SK-N-SH (cell line): Measurements from ENCODE around the gene TMEM245. TPM values are rescaled to one million over a fixed set of nuclear protein-coding genes. Genes with fewer than 3 reads are reported as not detected.
"Not testable (repeated sequence)": the region's sequence is repeated elsewhere in the genome, so short reads cannot be mapped to it uniquely, and the experiment has no call there.

Source experiments
- CTCF ChIA-PET: fragments of 300-600, 350-600 bp; formaldehyde crosslinking; extraction: SDS; loops from one replicate; lab custom pipeline; 2021; lab: Yijun Ruan, JAX
- POLR2A ChIA-PET: fragments of 350-600 bp; sonication (Branson Sonifier 250); formaldehyde crosslinking; extraction: SDS; loops from one replicate; lab custom pipeline; 2020; ENCODE audit warnings: antibody characterized with exemption, inconsistent platforms; lab: Yijun Ruan, JAX
- DNase-seq: peaks from one replicate; pipeline ENCODE4 v3.0.0; 2012
- H2AFZ ChIP-seq: fragments of 200-600 bp; sonication (generic); 2 replicates; pipeline ENCODE4 v1.8.1; 2016; ENCODE audit warnings: antibody characterized with exemption, mild to moderate bottlenecking, low read depth
- H3F3A ChIP-seq: fragments of 200-600 bp; sonication (generic); replicated peaks from 2 replicates; pipeline ENCODE3; 2016; ENCODE audit warnings: antibody characterized with exemption, mild to moderate bottlenecking; ENCODE audit not compliant: insufficient read depth
- H3K27ac ChIP-seq, 2 experiments: fragments of 200-500 bp in 1 of 2; fragments of 200-600 bp in 1 of 2; sonication (Bioruptor generic) in 1 of 2; sonication (generic), shearing (Covaris generic) in 1 of 2; 2 replicates each; pipeline versions ENCODE4 v1.5.1 to v1.6.1; 2014 to 2016; ENCODE audit warnings: low read depth in 2 of 2, inconsistent platforms in 1 of 2, low read length in 1 of 2, mild to moderate bottlenecking in 1 of 2, mixed read lengths in 1 of 2
- H3K27me3 ChIP-seq: fragments of 200-600 bp; sonication (generic), shearing (Covaris generic); 2 replicates; pipeline ENCODE4 v1.6.1; 2016; ENCODE audit warnings: mixed run types; ENCODE audit not compliant: insufficient read depth
- H3K36me3 ChIP-seq, 2 experiments: fragments of 200-500 bp in 1 of 2; fragments of 200-600 bp in 1 of 2; sonication (Bioruptor generic) in 1 of 2; sonication (generic) in 1 of 2; replicated peaks in 1 of 2; 2 replicates each; pipeline versions ENCODE3 to v1.5.1; 2014 to 2016; ENCODE audit warnings: low read length in 1 of 2, mild to moderate bottlenecking in 1 of 2; ENCODE audit not compliant: insufficient read depth in 2 of 2, control insufficient read depth in 1 of 2
- H3K4me1 ChIP-seq, 2 experiments: fragments of 200-500 bp in 1 of 2; fragments of 200-600 bp in 1 of 2; sonication (Bioruptor generic) in 1 of 2; sonication (generic), shearing (Covaris generic) in 1 of 2; 2 replicates each; pipeline versions ENCODE4 v1.5.1 to v1.6.1; 2014 to 2016; ENCODE audit warnings: low read depth in 1 of 2, low read length in 1 of 2, mixed run types in 1 of 2; ENCODE audit not compliant: insufficient read depth in 2 of 2, control insufficient read depth in 1 of 2
- H3K4me2 ChIP-seq: fragments of 200-600 bp; sonication (generic), shearing (Covaris generic); 2 replicates; pipeline ENCODE4 v1.6.1; 2017; ENCODE audit warnings: mixed run types
- H3K4me3 ChIP-seq, 2 experiments: fragments of 200-500 bp in 1 of 2; fragments of 200-600 bp in 1 of 2; sonication (Bioruptor generic) in 1 of 2; sonication (generic), shearing (Covaris generic) in 1 of 2; 2 replicates each; pipeline versions ENCODE4 v1.5.1 to v1.8.1; 2014 to 2016; ENCODE audit warnings: low read depth in 2 of 2, inconsistent platforms in 1 of 2, low read length in 1 of 2, mild to moderate bottlenecking in 1 of 2, mixed read lengths in 1 of 2, moderate library complexity in 1 of 2
- H3K79me2 ChIP-seq: fragments of 200-600 bp; sonication (generic); 2 replicates; pipeline ENCODE4 v1.8.1; 2017; ENCODE audit warnings: mild to moderate bottlenecking; ENCODE audit not compliant: insufficient read depth
- H3K9ac ChIP-seq: fragments of 200-600 bp; sonication (generic); 2 replicates; pipeline ENCODE4 v1.6.1; 2017; ENCODE audit warnings: mixed run types
- H3K9me2 ChIP-seq: fragments of 200-600 bp; sonication (generic); 2 replicates; pipeline ENCODE4 v1.6.1; 2017; ENCODE audit warnings: mixed run types
- H3K9me3 ChIP-seq: fragments of 200-600 bp; sonication (generic); 2 replicates; pipeline ENCODE4 v1.6.1; 2017; ENCODE audit warnings: mixed run types, mild to moderate bottlenecking, moderate library complexity
- H4K20me1 ChIP-seq: fragments of 200-600 bp; sonication (generic); 2 replicates; pipeline ENCODE4 v1.6.1; 2017; ENCODE audit warnings: mild to moderate bottlenecking, mixed run types; ENCODE audit not compliant: insufficient read depth
- FOSL2 ChIP-seq: IDR thresholded peaks from 2 replicates; pipeline ENCODE4 v1.4.0; 2012; ENCODE audit warnings: low read depth, mild to moderate bottlenecking, moderate library complexity, borderline replicate concordance
- FOXJ3 ChIP-seq: sonication (generic); formaldehyde crosslinking; IDR thresholded peaks from 2 replicates; pipeline ENCODE4 v1.5.1; 2020; ENCODE audit warnings: mild to moderate bottlenecking, missing genetic modification reagents
- FOXM1 ChIP-seq: IDR thresholded peaks from 2 replicates; pipeline ENCODE4 v1.4.0; 2012; ENCODE audit warnings: low read depth, mild to moderate bottlenecking
- GATA2 ChIP-seq: sonication (generic); formaldehyde crosslinking; IDR thresholded peaks from 2 replicates; pipeline ENCODE4 v1.5.0; 2020; ENCODE audit warnings: mild to moderate bottlenecking, missing genetic modification reagents
- JUND ChIP-seq: IDR thresholded peaks from 2 replicates; pipeline ENCODE4 v1.4.0; 2012
- RAD21 ChIP-seq: IDR thresholded peaks from 2 replicates; pipeline ENCODE4 v1.6.1; 2012; ENCODE audit warnings: mild to moderate bottlenecking, low read length
- RCOR1 ChIP-seq: fragments of 150-350 bp; IDR thresholded peaks from 2 replicates; pipeline ENCODE4 v1.6.1; 2017; ENCODE audit warnings: antibody characterized with exemption, low read length
- TCF12 ChIP-seq: IDR thresholded peaks from 2 replicates; pipeline ENCODE4 v1.4.0; 2012
- TEAD4 ChIP-seq: IDR thresholded peaks from 2 replicates; pipeline ENCODE4 v1.4.0; 2012; ENCODE audit warnings: mild to moderate bottlenecking, borderline replicate concordance; ENCODE audit not compliant: insufficient read depth
- ZBTB33 ChIP-seq: IDR thresholded peaks from 2 replicates; pipeline ENCODE4 v1.4.0; 2012; ENCODE audit warnings: low read depth, borderline replicate concordance
- WGBS: methylation state at CpG from one replicate; pipeline ENCODE4 v1.1.6; 2017; ENCODE audit warnings: low lambda C conversion rate; 5-methylcytosine and 5-hydroxymethylcytosine counted together
- polyA plus RNA-seq, 3 experiments: library from polyadenylated mRNA; depleted of rRNA; stranded (reverse); fragments of >200 nt; gene quantifications; 2 replicates each; pipeline ENCODE4 v1.2.3, GENCODE V29; 2012
- TF ChIP-seq, protein P1 (sequence below): IDR thresholded peaks from 2 replicates; pipeline ENCODE4 v1.4.0; 2012; ENCODE audit warnings: low read depth, borderline replicate concordance

The TMEM245 gene
- polyA plus RNA-seq, 1 of the 3 experiments (the other 2 are of a cell fraction) = 17.5 TPM

GRCh38 chr9:109126671-109127070, 6.9 kb upstream of the TMEM245 start:
- H3K4me3 ChIP-seq, H3K27me3 ChIP-seq, H3K27ac ChIP-seq, H3K9ac ChIP-seq, H3F3A ChIP-seq, H3K9me2 ChIP-seq, H2AFZ ChIP-seq, H3K4me1 ChIP-seq, POLR2A ChIA-PET, H3K4me2 ChIP-seq, H4K20me1 ChIP-seq, CTCF ChIA-PET, H3K36me3 ChIP-seq, DNase-seq, H3K79me2 ChIP-seq, H3K9me3 ChIP-seq: not testable (repeated sequence)
- 75% methylated on average over 4 of the region's 4 CpGs for WGBS

DNA sequence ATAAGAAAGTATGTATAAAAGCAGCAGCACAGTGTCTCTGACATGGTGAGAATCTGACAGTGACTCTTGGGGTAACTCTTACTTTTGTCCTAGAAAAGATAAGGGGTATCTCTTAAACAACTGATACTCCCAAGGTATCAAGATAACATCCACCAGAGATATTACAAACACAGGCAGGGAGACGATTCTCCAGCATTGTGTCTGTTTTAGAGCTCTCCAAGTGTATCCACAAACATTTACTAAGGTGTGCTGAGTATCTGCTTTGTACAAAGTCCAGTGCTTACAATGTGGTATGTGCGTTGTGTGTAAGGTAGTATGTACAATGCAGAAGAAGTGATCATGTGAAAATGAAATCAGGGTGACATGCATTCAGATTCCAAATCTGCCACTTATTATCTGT, 4.4 kb upstream of the TMEM245 start:
- H3K79me2 ChIP-seq = peaks cover 10% of the 10 kb centered on the region; the same call in 1 of the 2 replicates
- H3K9me2 ChIP-seq = no peaks in the 10 kb centered on the region
- H3K9me3 ChIP-seq = no peaks in the 10 kb centered on the region
- 53% methylated on average over 2 of the region's 2 CpGs for WGBS
- no peak overlapping the region for H3K4me3 ChIP-seq
- H3F3A ChIP-seq = no peaks in the 10 kb centered on the region
- POLR2A ChIA-PET = no interaction called here
- no peak overlapping the region for H3K9ac ChIP-seq
- peaks cover 3 to 5% of the 10 kb centered on the region in 2 experiments; a peak in 3 of 4 replicates for H3K4me1 ChIP-seq
- no peaks in the 10 kb centered on the region for H3K27me3 ChIP-seq
- no peak overlapping the region for H3K4me2 ChIP-seq
- DNase-seq = no peak
- H3K36me3 ChIP-seq = no peaks in the 10 kb centered on the region
- no peak overlapping the region for H2AFZ ChIP-seq
- peaks cover under 1% of the 10 kb centered on the region; the same call in 1 of the 2 replicates for H4K20me1 ChIP-seq
- CTCF ChIA-PET = no interaction called here
- no peak overlapping the region for H3K27ac ChIP-seq
- TF ChIP-seq TEAD4 (no peak), FOXM1 (no peak), ZBTB33 (no peak), TCF12 (no peak), GATA2 (CRISPR knock-in tag) (no peak), FOSL2 (no peak), RCOR1 (no peak), RAD21 (no peak), FOXJ3 (CRISPR knock-in tag) (no peak), JUND (no peak)
- TF ChIP-seq, protein P1, sequence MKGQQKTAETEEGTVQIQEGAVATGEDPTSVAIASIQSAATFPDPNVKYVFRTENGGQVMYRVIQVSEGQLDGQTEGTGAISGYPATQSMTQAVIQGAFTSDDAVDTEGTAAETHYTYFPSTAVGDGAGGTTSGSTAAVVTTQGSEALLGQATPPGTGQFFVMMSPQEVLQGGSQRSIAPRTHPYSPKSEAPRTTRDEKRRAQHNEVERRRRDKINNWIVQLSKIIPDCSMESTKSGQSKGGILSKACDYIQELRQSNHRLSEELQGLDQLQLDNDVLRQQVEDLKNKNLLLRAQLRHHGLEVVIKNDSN = no peak
- TF ChIP-seq, all 33 proteins: peak for 0
